PC-9 (cell line): ENCODE results near the gene POLG2.

Experiments used
- EZH2 ChIP-seq: fragments of 200-600 bp; sonication (generic); IDR thresholded peaks from 2 replicates; pipeline ENCODE4 v1.8.0; 2017; ENCODE audit warnings: antibody characterized with exemption, low read depth
- TF ChIP-seq, protein P1 (sequence below): fragments of 200-600 bp; sonication (generic); conservative IDR thresholded peaks from 2 replicates; pipeline ENCODE4 v1.6.1; 2017; ENCODE audit warnings: mixed run types, antibody characterized with exemption, mild to moderate bottlenecking, moderate library complexity

DNA sequence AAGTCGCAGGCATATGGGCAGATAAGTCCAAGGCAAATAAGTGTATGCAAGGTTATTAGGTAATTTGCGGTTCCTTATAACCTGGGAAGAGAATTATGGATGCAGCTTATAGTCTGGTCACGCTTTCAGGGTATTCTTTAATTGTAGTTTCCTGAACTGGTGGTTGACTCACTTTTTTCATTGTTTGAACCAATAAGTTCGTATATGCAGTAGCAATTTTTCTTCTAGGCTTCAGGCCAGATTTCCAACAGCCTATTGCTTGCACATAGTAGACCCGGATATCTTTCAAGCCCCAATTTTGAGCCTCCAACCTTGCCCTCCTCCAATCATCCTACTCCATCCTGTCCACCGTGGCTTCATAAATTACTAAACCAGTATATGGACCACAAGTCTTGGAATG lies 22.7 kb upstream of the POLG2 start:
- TF ChIP-seq, protein P1, sequence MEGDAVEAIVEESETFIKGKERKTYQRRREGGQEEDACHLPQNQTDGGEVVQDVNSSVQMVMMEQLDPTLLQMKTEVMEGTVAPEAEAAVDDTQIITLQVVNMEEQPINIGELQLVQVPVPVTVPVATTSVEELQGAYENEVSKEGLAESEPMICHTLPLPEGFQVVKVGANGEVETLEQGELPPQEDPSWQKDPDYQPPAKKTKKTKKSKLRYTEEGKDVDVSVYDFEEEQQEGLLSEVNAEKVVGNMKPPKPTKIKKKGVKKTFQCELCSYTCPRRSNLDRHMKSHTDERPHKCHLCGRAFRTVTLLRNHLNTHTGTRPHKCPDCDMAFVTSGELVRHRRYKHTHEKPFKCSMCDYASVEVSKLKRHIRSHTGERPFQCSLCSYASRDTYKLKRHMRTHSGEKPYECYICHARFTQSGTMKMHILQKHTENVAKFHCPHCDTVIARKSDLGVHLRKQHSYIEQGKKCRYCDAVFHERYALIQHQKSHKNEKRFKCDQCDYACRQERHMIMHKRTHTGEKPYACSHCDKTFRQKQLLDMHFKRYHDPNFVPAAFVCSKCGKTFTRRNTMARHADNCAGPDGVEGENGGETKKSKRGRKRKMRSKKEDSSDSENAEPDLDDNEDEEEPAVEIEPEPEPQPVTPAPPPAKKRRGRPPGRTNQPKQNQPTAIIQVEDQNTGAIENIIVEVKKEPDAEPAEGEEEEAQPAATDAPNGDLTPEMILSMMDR, result no peak
- no peak for TF ChIP-seq EZH2
